H1 (cell line): ENCODE data around the gene ENO4. TPM values are rescaled to one million over a fixed set of nuclear protein-coding genes. Genes with fewer than 3 reads are reported as not detected.

ENCODE experiments used
- CTCF ChIA-PET: fragments of 300-600 bp; sonication (Branson Sonifier 250); formaldehyde crosslinking; loops from one replicate; lab custom pipeline; 2021; ENCODE audit not compliant: partially characterized antibody; lab: Charles Lee
- POLR2A ChIA-PET: fragments of 300-600 bp; sonication (Branson Sonifier 250); formaldehyde crosslinking; loops from one replicate; lab custom pipeline; 2021; ENCODE audit warnings: inconsistent platforms; ENCODE audit not compliant: partially characterized antibody; lab: Charles Lee
- DNase-seq, 2 experiments: peaks; one replicate each; pipeline versions ENCODE4 v3.0.0 to v3.0.0-alpha.2; 2010 to 2022; ENCODE audit warnings: low spot score in 2 of 2, low read depth in 1 of 2, mixed read lengths in 1 of 2
- FAIRE-seq: peaks from 2 replicates; lab custom pipeline; 2011; peaks lifted over from hg19 to GRCh38; lab: Jason Lieb, UNC
- H2AFZ ChIP-seq: 2 replicates; pipeline ENCODE4 v1.8.1; 2012; ENCODE audit warnings: low read length, inconsistent platforms
- H2AK5ac ChIP-seq: 2 replicates; pipeline ENCODE4 v1.6.1; 2013; ENCODE audit warnings: low read depth, low read length
- H2BK120ac ChIP-seq: replicated peaks from 2 replicates; pipeline ENCODE3; 2013; ENCODE audit warnings: low read depth, low read length, inconsistent platforms
- H2BK12ac ChIP-seq: 2 replicates; pipeline ENCODE4 v1.6.1; 2013; ENCODE audit warnings: low read depth, low read length
- H2BK15ac ChIP-seq: 2 replicates; pipeline ENCODE4 v1.6.1; 2013; ENCODE audit warnings: low read length
- H2BK20ac ChIP-seq: 2 replicates; pipeline ENCODE4 v1.6.1; 2013; ENCODE audit warnings: low read length
- H2BK5ac ChIP-seq: 2 replicates; pipeline ENCODE4 v1.6.1; 2013; ENCODE audit warnings: low read depth, low read length
- H3K14ac ChIP-seq: 2 replicates; pipeline ENCODE4 v1.6.1; 2013; ENCODE audit warnings: inconsistent platforms; ENCODE audit not compliant: insufficient read length
- H3K18ac ChIP-seq: 2 replicates; pipeline ENCODE4 v1.6.1; 2013; ENCODE audit warnings: low read length; ENCODE audit errors: extremely low read depth
- H3K23ac ChIP-seq: 2 replicates; pipeline ENCODE4 v1.6.1; 2013; ENCODE audit warnings: inconsistent platforms; ENCODE audit not compliant: insufficient read length
- H3K23me2 ChIP-seq: 2 replicates; pipeline ENCODE4 v1.6.1; 2013; ENCODE audit warnings: low read depth, low read length
- H3K27ac ChIP-seq: 2 replicates; pipeline ENCODE4 v1.6.1; 2011; ENCODE audit warnings: low read depth, low read length, inconsistent platforms
- H3K27me3 ChIP-seq, 4 experiments: replicated peaks in 1 of 4; 1 replicate in 1 of 4; 2 replicates in 3 of 4; pipeline versions ENCODE4 v1.6.1 to v1.8.1; 2011 to 2013; ENCODE audit warnings: low read length in 3 of 4, mild to moderate bottlenecking in 3 of 4, inconsistent platforms in 2 of 4, mixed read lengths in 2 of 4, moderate library complexity in 1 of 4; ENCODE audit not compliant: control insufficient read depth in 3 of 4, insufficient read depth in 3 of 4; ENCODE audit errors: extremely low read depth in 1 of 4
- H3K36me3 ChIP-seq, 4 experiments: 2 replicates each; pipeline versions ENCODE4 v1.6.1 to v1.8.1; 2011 to 2013; ENCODE audit warnings: mild to moderate bottlenecking in 4 of 4, low read length in 3 of 4, moderate library complexity in 2 of 4, control low read depth in 1 of 4, inconsistent platforms in 1 of 4; ENCODE audit not compliant: insufficient read depth in 4 of 4, control insufficient read depth in 2 of 4
- H3K4ac ChIP-seq: replicated peaks from 2 replicates; pipeline ENCODE3; 2013; ENCODE audit warnings: low read length, low read depth, mixed read lengths, inconsistent platforms; ENCODE audit not compliant: insufficient read length
- H3K4me1 ChIP-seq, 4 experiments: replicated peaks in 1 of 4; 1 replicate in 1 of 4; 2 replicates in 3 of 4; pipeline versions ENCODE4 v1.6.1 to v1.8.1; 2011 to 2013; ENCODE audit warnings: low read length in 3 of 4, inconsistent platforms in 2 of 4, mixed read lengths in 1 of 4; ENCODE audit not compliant: insufficient read depth in 4 of 4, control insufficient read depth in 3 of 4
- H3K4me2 ChIP-seq, 2 experiments: 2 replicates each; pipeline versions ENCODE4 v1.6.1 to v1.8.1; 2011 to 2013; ENCODE audit warnings: low read depth in 2 of 2, low read length in 2 of 2, control low read depth in 1 of 2, inconsistent platforms in 1 of 2, mild to moderate bottlenecking in 1 of 2; ENCODE audit not compliant: insufficient read depth in 1 of 2
- H3K4me3 ChIP-seq, 4 experiments: fragments of 200-600, 300-600 bp in 1 of 4; sonication (generic), shearing (Covaris generic), sonication (Bioruptor Twin) in 1 of 4; 2 replicates each; pipeline versions ENCODE4 v1.5.1 to v1.8.1; 2011 to 2016; ENCODE audit warnings: low read length in 4 of 4, low read depth in 3 of 4, control low read depth in 2 of 4, inconsistent platforms in 2 of 4, mild to moderate bottlenecking in 2 of 4, mixed read lengths in 1 of 4, moderate library complexity in 1 of 4; ENCODE audit not compliant: insufficient read depth in 2 of 4; ENCODE audit errors: extremely low read depth in 1 of 4
- H3K56ac ChIP-seq: replicated peaks from 2 replicates; pipeline ENCODE3; 2013; ENCODE audit warnings: low read depth, mild to moderate bottlenecking, mixed read lengths, low read length, inconsistent platforms; ENCODE audit not compliant: insufficient read length
- H3K79me1 ChIP-seq: 2 replicates; pipeline ENCODE4 v1.6.1; 2013; ENCODE audit warnings: low read depth, low read length, control low read depth
- H3K79me2 ChIP-seq, 2 experiments: 2 replicates each; pipeline versions ENCODE4 v1.6.1 to v1.8.1; 2012 to 2013; ENCODE audit warnings: low read length in 2 of 2, mild to moderate bottlenecking in 2 of 2, inconsistent platforms in 1 of 2; ENCODE audit not compliant: insufficient read depth in 2 of 2, control insufficient read depth in 1 of 2
- H3K9ac ChIP-seq, 4 experiments: replicated peaks in 1 of 4; 1 replicate in 1 of 4; 2 replicates in 3 of 4; pipeline versions ENCODE4 v1.6.1 to v1.8.1; 2011 to 2013; ENCODE audit warnings: low read depth in 3 of 4, low read length in 3 of 4, control low read depth in 2 of 4, mild to moderate bottlenecking in 2 of 4, moderate library complexity in 2 of 4, inconsistent platforms in 1 of 4; ENCODE audit errors: extremely low read depth in 1 of 4
- H3K9me3 ChIP-seq, 2 experiments: 2 replicates each; pipeline versions ENCODE4 v1.6.1 to v1.8.1; 2012 to 2013; ENCODE audit warnings: mild to moderate bottlenecking in 2 of 2, moderate library complexity in 2 of 2, control low read depth in 1 of 2, inconsistent platforms in 1 of 2, low read depth in 1 of 2, low read length in 1 of 2, mixed read lengths in 1 of 2; ENCODE audit not compliant: insufficient read depth in 2 of 2
- H4K20me1 ChIP-seq, 2 experiments: replicated peaks in 1 of 2; 2 replicates each; pipeline versions ENCODE3 to v1.8.1; 2011 to 2013; ENCODE audit warnings: inconsistent platforms in 2 of 2, low read length in 2 of 2, mild to moderate bottlenecking in 1 of 2; ENCODE audit not compliant: insufficient read depth in 2 of 2, control insufficient read depth in 1 of 2
- H4K5ac ChIP-seq: 2 replicates; pipeline ENCODE4 v1.6.1; 2013; ENCODE audit warnings: low read length, low read depth, mixed read lengths, inconsistent platforms; ENCODE audit not compliant: insufficient read length
- H4K8ac ChIP-seq: 2 replicates; pipeline ENCODE4 v1.8.0; 2013; ENCODE audit warnings: mild to moderate bottlenecking, moderate library complexity, low read length, inconsistent platforms; ENCODE audit not compliant: insufficient read depth; ENCODE audit errors: extremely low read depth
- H4K91ac ChIP-seq: replicated peaks from 2 replicates; pipeline ENCODE3; 2013; ENCODE audit warnings: low read length, mixed read lengths, inconsistent platforms; ENCODE audit not compliant: insufficient read length
- ASH2L ChIP-seq: fragments of 200-600, 300-600 bp; sonication (generic); IDR thresholded peaks from one replicate; pipeline ENCODE4 v1.7.1; 2017; ENCODE audit warnings: low read length
- EGR1 ChIP-seq: IDR thresholded peaks from 2 replicates; pipeline ENCODE4 v1.6.1; 2011; ENCODE audit warnings: low read depth, low read length, borderline replicate concordance
- HDAC2 ChIP-seq, 2 experiments: fragments of 300-600 bp in 1 of 2; sonication (generic) in 1 of 2; IDR thresholded peaks; 2 replicates each; pipeline ENCODE4 v1.6.1; 2011 to 2012; ENCODE audit warnings: low read depth in 2 of 2, low read length in 2 of 2, mild to moderate bottlenecking in 2 of 2, moderate library complexity in 2 of 2, borderline replicate concordance in 1 of 2, inconsistent platforms in 1 of 2
- JUN ChIP-seq: IDR thresholded peaks from 2 replicates; pipeline ENCODE4 v1.6.1; 2011; ENCODE audit warnings: low read depth, mild to moderate bottlenecking, improper control_type of control experiment, low read length
- KDM4A ChIP-seq: IDR thresholded peaks from one replicate; pipeline ENCODE4 v1.7.1; 2012; ENCODE audit warnings: low read depth, mild to moderate bottlenecking, moderate library complexity, low read length, inconsistent platforms; ENCODE audit not compliant: severe bottlenecking
- KDM5A ChIP-seq: fragments of 200-600 bp; IDR thresholded peaks from 2 replicates; pipeline ENCODE4 v1.7.1; 2012; ENCODE audit warnings: mild to moderate bottlenecking, low read length, inconsistent platforms, mixed read lengths
- NRF1 ChIP-seq: IDR thresholded peaks from 2 replicates; pipeline ENCODE4 v1.6.1; 2011; ENCODE audit warnings: mild to moderate bottlenecking, low read depth, low read length, improper control_type of control experiment
- POLR2A ChIP-seq, 2 experiments: IDR thresholded peaks; 1 replicate in 1 of 2; 2 replicates in 1 of 2; pipeline ENCODE4 v1.6.1; 2011; ENCODE audit warnings: low read depth in 2 of 2, low read length in 2 of 2, mild to moderate bottlenecking in 2 of 2; ENCODE audit errors: control extremely low read depth in 1 of 2
- RBBP5 ChIP-seq: IDR thresholded peaks from 2 replicates; pipeline ENCODE4 v1.7.1; 2012; ENCODE audit warnings: low read depth, mild to moderate bottlenecking, inconsistent platforms, low read length, moderate library complexity, borderline replicate concordance
- SIN3A ChIP-seq, 2 experiments: IDR thresholded peaks in 1 of 2; conservative IDR thresholded peaks in 1 of 2; 2 replicates each; pipeline ENCODE4 v1.6.1; 2011 to 2012; ENCODE audit warnings: low read length in 2 of 2, improper control_type of control experiment in 1 of 2, low read depth in 1 of 2, mild to moderate bottlenecking in 1 of 2
- SIRT6 ChIP-seq: IDR thresholded peaks from one replicate; pipeline ENCODE4 v1.7.1; 2012; ENCODE audit warnings: low read length, inconsistent platforms
- SUZ12 ChIP-seq: fragments of 200-600 bp; sonication (generic); IDR thresholded peaks from 2 replicates; pipeline ENCODE4 v1.6.1; 2012; ENCODE audit warnings: mild to moderate bottlenecking, inconsistent platforms, low read length, moderate library complexity, mixed read lengths
- TCF12 ChIP-seq: IDR thresholded peaks from 2 replicates; pipeline ENCODE4 v1.6.1; 2011; ENCODE audit warnings: low read depth, mild to moderate bottlenecking, low read length
- WGBS, 2 experiments: shearing (Covaris generic) in 1 of 2; methylation state at CpG; one replicate each; pipeline versions ENCODE4 v1.1.6 to v1.1.7; 2013 to 2015; ENCODE audit warnings: low lambda C conversion rate in 2 of 2, mixed read lengths in 2 of 2, inconsistent platforms in 1 of 2, low coverage in 1 of 2, missing lambda C conversion rate in 1 of 2; ENCODE audit not compliant: insufficient replicate concordance in 2 of 2, insufficient coverage in 1 of 2, insufficient read length in 1 of 2; ENCODE audit errors: extremely low coverage in 1 of 2, missing lambda C conversion rate in 1 of 2; 5-methylcytosine and 5-hydroxymethylcytosine counted together
- polyA plus RNA-seq, 7 experiments: library from polyadenylated mRNA; depleted of rRNA in 3 of 7; stranded (reverse) in 5 of 7; unstranded in 2 of 7; fragments of >200 nt in 5 of 7; fragments of 200-250 nt in 2 of 7; gene quantifications; 1 replicate in 5 of 7; 2 replicates in 1 of 7; 4 replicates in 1 of 7; pipeline versions ENCODE4 v1.2.1 to v1.2.3, GENCODE V29; 2011 to 2013; ENCODE audit warnings: missing spikeins in 2 of 7, mixed read lengths in 2 of 7
- total RNA-seq: library from RNA; stranded (reverse); fragmentation: NEBNext Ultra II Directional; extraction: Animal tissue kit (Norgen Biotek cat#: 25700); gene quantifications from 2 replicates; pipeline ENCODE4 v1.2.1, GENCODE V29; 2021

The ENO4 gene
- total and polyA plus RNA-seq, 2 of the 8 experiments (the other 6 are each of a cell fraction or from before 2014, with no cell fraction given), result 0.77 TPM; not detected in 1

DNA sequence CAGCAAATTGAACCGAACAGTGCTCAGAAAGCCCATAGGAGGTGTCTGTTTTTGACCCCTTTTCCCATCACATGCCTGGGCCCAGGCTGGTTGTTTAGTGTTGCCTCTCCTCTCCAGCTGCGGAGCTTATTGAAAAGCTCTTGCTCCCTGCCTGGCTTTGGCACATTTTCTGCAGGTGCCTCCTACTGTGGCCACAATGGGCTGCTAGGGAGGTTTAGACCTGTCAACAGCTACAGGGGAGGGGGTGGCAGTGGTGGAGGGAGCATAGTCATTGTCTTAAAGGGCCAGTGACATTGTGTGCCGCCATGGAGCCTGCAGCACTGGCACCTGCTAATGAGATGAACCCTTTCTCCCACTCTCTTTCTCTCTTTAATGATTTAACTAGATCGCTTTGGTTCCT is 13.2 kb upstream of the ENO4 start:
- Histone ChIP-seq H4K5ac (no peak overlapping the region), H2BK20ac (no peak overlapping the region), H2AK5ac (no peak overlapping the region), H4K8ac (no peak overlapping the region), H2BK15ac (no peak overlapping the region), H3K36me3 (no peaks in the 10 kb centered on the region; a peak in 1 of 8 replicates), H3K9me3 (no peaks in the 10 kb centered on the region), H3K4me1 (peaks cover 29 to 50% (median 41%) of the 10 kb centered on the region in 4 experiments), H4K20me1 (no peaks in the 10 kb centered on the region), H3K79me1 (no peaks in the 10 kb centered on the region), H3K23ac (no peak overlapping the region), H3K14ac (no peak overlapping the region), H2BK5ac (no peak overlapping the region), H3K18ac (no peak overlapping the region; the same call in 1 of the 2 replicates), H2BK12ac (no peak overlapping the region), H3K4me2 (peak overlapping the region; percentile 48 to 57), H3K23me2 (no peaks in the 10 kb centered on the region), H2AFZ (no peak overlapping the region), H2BK120ac (no peak overlapping the region), H3K79me2 (no peaks in the 10 kb centered on the region), H3K9ac (no peak overlapping the region; a peak in 1 of 7 replicates), H4K91ac (no peak overlapping the region), H3K27ac (peak overlapping the region; percentile 57; the same call in 1 of the 2 replicates), H3K4ac (no peak overlapping the region), H3K4me3 (peak overlapping the region in 1 of 4 experiments; percentile 37; a peak in 3 of 8 replicates), H3K27me3 (no peaks in the 10 kb centered on the region), H3K56ac (no peak overlapping the region)
- POLR2A ChIA-PET, result interaction anchor here (0.8 to 4.7 kb wide), 4 partner anchors 9 to 34 kb away, joined by 3 to 21 read pairs (median 8); partner anchors contain the start of gene ENO4
- 10% methylated on average over 4 of the region's 4 CpGs; no CpG with 5 or more reads in 1 of the 2 experiments for WGBS, 2 experiments
- DNase-seq, result peak; percentile 68 to 69
- peak; percentile 94 for FAIRE-seq
- CTCF ChIA-PET, result interaction anchor here (0.6 to 4.1 kb wide), 23 partner anchors 9 to 339 kb away, joined by 3 to 21 read pairs (median 5); partner anchors contain the start of gene ENO4
- TF ChIP-seq POLR2A (IDR thresholded peaks at IDR 0.05; ENCODE audit: control extremely low read depth in 1 of 2, low read depth in 2 of 2, low read length in 2 of 2) (0 out of 3 replicates have a peak, but pooled peaks of 1 of the 2 experiments have one; percentile 20), EGR1 (no peak), SIN3A (conservative IDR thresholded peaks at IDR 0.05 in 1 of 2, IDR thresholded peaks at IDR 0.05 in 1 of 2; ENCODE audit: low read depth in 1 of 2, low read length in 2 of 2) (peak; percentile 91 to 95), KDM5A (no peak), RBBP5 (no peak), TCF12 (peak; percentile 87; the same call in 1 of the 2 replicates), SIRT6 (no peak), ASH2L (peak; percentile 43), SUZ12 (no peak), HDAC2 (IDR thresholded peaks at IDR 0.05; ENCODE audit: borderline replicate concordance in 1 of 2, low read depth in 2 of 2, low read length in 2 of 2) (peak; percentile 83 to 96), JUN (no peak), KDM4A (no peak), NRF1 (no peak)
